GM19463 (cell line): Measurements from ENCODE around the gene ACTN4.

ENCODE experiments used
- ATAC-seq: cut with Tn5 transposase; IDR thresholded peaks from one replicate; pipeline ENCODE4 v1.9.1; 2021; ENCODE audit warnings: mild to moderate bottlenecking, moderate library complexity; ENCODE audit not compliant: unreplicated experiment

Gene ACTN4

DNA sequence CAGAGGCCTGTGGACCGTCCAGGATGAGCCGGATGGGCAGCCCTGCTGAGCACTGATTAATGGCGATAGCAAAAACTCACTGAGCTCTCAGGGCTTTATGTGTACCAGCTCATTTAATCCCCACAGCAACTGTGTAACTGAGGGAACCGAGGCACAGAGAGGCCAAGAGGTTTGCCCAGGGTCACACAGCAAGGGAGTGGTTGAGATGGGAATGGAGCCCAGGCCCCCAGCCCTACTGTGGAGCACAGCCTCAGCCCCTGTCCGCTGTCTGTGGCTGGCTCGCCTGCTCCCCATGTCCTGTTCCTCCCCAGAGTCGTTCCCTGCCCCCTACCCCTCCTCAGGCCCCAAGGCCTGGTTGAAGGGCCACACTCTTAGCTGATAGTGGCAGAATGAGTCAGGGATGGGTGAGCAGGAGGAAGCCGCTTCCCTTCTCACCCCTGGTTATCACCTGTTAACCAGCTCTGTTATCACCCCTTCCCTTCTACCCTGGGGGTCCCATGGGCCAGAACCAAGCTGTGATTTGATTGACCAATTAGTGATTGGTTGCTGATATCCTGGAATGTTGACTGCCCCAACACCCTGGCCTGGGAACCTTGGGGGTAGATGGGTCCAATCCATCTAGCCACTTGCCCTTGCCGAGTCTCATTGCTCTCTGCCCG is 75.6 kb downstream of the ACTN4 start:
- no peak for ATAC-seq

DNA sequence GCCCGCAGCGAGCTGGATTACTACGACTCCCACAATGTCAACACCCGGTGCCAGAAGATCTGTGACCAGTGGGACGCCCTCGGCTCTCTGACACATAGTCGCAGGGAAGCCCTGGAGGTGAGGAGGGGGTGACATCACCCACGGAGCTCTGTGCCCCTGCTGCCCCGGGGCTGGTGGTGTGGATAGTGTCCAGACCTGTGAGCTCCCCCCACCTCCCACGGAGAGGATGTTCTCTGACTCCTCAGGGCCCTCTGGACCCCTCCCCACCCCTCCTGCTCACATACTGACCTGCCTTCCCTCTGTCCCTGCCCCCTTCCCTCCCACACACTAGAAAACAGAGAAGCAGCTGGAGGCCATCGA is 76.1 kb downstream of the ACTN4 start:
- ATAC-seq = no peak

DNA sequence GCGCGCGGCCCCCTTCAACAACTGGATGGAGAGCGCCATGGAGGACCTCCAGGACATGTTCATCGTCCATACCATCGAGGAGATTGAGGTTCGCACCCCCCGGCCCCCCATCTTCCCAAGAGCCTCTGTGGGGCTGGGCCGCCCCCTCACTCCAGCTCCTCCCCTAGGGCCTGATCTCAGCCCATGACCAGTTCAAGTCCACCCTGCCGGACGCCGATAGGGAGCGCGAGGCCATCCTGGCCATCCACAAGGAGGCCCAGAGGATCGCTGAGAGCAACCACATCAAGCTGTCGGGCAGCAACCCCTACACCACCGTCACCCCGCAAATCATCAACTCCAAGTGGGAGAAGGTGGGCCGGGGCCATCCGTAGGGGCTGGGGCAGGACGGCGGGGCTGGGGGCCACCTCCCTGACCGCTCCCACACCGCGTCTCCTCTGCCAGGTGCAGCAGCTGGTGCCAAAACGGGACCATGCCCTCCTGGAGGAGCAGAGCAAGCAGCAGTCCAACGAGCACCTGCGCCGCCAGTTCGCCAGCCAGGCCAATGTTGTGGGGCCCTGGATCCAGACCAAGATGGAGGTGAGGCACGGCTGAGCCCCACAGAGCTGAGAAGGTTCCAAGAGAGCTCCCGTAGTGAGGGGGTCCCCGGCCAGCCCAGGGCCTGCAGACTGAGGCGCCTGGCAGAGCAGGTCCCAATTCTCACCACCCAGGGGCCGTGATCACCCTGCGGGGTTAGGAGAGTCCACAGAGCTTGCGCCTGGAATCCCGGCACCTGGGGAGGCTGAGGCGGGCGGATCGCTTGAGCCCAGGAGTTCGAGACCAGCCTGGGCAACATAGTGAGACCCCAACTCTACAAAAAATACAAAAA is 76.8 kb downstream of the ACTN4 start:
- ATAC-seq = no peak

DNA sequence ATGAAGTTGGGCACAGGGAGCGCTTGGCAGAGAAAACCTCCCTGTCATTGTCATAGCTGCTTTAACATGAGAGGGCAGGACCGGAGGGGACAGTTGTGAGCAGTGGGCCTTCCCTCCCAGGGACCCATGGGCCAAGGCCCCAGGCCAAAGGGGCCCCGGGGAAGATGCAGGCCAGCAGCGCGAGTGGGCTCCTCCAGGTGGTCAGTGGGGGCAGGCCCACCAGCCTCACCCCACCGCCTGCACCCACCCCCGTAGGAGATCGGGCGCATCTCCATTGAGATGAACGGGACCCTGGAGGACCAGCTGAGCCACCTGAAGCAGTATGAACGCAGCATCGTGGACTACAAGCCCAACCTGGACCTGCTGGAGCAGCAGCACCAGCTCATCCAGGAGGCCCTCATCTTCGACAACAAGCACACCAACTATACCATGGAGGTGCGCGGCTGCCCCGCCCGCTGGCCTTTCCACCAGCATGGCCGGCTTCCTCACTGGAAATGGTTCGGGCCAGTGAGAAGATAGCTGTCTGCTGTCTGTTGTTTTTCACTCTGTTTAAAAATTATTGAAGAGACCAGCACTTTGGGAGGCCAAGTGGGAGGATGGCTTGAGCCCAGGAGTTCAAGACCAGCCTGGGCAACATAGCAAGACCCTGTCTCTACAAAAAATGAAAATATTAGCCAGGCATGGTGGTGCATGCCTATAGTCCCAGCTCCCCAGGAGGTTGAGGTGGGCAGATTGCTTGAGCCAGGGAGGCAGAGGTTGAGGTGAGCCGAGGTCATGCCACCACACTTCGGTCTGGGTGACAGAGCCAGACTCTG is 78.2 kb downstream of the ACTN4 start:
- no peak for ATAC-seq

DNA sequence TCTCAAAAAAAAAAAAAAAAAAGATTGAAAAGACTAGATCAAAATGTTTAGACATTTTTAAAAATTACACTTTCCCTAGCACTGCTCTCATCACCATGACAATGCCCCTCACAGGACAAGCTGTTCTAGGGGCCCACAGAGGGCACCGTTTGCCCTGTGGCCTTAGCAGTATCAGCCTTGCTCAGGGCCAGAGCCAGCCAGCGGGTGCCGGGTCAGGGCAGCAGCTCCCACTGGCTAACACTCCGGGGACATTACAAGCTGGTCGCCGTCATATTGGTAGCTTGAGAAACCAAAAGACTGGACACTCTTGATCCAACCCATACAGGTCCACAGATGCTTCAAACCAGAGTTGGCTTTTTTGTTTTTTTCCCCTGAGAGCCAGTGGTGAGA is 78.8 kb downstream of the ACTN4 start:
- ATAC-seq = no peak

DNA sequence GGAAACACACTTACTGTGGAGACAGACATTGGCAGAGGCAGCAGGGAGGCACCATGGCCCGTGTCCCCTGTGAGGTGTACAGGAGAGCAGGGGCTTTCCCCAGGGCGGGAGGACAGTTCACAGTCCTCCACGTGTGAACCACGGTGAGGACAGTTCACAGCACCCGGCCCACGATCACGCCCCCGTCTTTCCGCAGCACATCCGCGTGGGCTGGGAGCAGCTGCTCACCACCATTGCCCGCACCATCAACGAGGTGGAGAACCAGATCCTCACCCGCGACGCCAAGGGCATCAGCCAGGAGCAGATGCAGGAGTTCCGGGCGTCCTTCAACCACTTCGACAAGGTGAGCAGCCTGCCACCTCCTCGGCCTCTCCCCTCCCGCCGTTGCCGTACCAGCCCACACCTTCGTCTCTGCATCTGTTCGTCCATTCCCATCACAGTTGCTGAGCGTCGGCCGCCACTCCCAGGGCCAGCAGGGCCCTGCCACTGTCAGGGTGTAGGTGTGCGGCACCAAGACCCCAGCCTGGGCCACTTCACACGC is 79.4 kb downstream of the ACTN4 start:
- ATAC-seq = no peak

DNA sequence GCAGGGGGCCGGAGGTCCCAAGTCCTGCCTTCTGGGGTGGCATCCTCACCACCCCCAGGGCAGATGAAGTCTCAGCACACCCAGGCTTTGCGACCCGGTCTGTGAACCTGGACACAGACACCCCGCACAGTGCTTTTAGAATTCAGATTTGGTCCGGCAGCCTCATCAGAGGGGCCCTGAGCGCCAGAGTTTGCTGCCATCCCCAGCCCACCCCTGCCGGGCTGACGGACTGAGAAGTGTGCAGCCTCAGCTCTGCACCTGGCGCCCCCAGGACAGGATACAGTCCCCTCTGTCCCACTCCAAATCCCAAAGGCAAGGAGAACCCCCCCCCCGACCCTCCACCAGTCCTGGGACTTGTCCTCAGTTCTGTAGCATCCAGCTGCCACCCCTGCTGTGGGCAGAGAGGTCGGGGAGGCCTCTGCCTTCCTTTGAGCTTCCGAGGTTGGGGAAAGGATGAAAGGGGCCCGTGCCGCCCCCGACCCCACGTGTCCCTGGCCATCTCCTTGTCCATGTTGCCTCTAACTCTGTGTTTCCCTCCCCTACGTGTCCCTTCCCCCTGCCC is 79.9 kb downstream of the ACTN4 start:
- no peak for ATAC-seq

DNA sequence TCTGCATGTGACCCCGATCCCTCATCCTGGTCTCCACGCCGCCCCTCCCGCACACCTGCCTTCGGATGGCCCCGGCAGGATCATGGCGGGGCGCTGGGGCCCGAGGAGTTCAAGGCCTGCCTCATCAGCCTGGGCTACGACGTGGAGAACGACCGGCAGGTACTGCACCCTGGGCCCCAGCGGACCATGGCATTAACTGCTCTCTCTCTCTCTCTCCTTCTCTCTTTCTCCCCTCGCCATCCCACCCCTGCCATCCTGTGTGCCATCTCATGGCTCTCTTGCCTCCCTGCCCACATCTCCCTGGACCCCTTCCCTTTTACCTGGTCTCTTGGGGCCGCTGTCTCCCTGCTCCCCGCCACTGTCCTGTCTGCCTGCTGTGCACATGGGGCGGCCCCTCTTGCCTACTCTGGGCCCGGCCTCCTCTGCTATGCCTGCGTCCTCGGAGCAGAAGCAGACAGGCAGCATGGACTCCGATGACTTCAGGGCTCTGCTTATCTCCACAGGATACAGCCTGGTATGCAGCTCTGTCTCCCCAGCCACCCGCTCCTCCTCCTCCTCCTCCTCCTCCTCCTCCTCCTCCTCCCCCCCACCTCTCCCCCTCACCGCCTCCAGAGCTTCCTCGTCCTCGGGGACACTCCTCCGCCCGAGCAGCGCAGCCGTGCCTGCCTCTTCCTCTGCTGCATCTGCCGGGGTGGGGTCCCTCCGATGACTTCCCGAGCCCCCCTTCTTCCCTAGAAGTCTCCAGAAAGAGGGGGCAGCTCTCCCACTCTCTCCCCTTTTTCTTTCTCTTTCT is 80.6 kb downstream of the ACTN4 start:
- no peak for ATAC-seq

DNA sequence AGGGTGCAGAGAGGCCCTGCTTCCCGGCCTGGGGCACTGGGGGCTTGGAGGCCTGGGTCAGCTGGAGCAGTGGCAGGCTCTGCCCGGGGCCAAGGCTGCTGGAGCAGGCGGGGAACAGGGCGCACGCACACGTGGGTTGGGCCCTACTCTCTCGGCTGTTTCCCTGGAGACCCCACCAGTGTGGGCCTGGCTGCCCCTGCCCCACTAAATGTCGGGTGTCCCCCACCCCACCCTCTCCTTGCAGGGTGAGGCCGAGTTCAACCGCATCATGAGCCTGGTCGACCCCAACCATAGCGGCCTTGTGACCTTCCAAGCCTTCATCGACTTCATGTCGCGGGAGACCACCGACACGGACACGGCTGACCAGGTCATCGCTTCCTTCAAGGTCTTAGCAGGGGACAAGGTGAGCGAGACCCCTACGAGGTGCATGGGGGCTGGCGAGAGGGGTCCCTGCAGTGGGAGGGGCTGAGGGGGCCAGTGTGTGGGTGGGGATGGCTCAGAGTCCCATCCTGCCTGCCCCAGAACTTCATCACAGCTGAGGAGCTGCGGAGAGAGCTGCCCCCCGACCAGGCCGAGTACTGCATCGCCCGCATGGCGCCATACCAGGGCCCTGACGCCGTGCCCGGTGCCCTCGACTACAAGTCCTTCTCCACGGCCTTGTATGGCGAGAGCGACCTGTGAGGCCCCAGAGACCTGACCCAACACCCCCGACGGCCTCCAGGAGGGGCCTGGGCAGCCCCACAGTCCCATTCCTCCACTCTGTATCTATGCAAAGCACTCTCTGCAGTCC is 81.5 kb downstream of the ACTN4 start:
- no peak for ATAC-seq

DNA sequence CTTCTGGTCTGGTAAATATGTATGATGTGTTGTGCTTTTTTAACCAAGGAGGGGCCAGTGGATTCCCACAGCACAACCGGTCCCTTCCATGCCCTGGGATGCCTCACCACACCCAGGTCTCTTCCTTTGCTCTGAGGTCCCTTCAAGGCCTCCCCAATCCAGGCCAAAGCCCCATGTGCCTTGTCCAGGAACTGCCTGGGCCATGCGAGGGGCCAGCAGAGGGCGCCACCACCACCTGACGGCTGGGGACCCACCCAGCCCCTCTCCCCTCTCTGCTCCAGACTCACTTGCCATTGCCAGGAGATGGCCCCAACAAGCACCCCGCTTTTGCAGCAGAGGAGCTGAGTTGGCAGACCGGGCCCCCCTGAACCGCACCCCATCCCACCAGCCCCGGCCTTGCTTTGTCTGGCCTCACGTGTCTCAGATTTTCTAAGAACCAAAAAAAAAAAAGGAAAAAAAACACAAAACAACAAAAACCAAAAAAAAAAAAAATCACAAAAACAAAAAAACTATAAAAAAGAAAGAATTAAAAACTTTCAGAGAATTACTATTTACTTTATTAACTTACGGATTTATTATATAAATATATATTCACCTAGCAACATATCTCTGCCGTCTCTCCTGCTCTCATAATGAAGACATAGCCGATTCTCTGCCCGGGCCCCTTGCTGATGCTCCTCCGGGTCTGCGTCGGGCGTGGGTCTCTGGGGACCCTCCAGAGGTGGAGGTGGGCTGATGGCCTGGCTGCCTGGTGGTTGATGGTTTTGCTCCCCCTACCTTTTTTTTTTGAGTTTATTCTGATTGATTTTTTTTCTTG is 82.4 kb downstream of the ACTN4 start:
- no peak for ATAC-seq

DNA sequence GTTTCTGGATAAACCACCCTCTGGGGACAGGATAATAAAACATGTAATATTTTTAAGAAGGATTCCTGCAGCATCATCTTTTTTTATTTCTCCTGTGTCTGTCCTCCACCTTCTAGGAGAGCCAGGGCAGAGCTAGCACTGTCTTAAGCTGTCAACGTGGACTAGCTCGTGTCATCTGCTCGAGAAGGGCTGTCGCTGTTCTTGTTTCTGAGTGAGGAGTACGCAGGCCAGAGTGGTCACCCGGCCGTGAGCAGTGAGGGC is 83.0 kb downstream of the ACTN4 start:
- ATAC-seq = no peak

DNA sequence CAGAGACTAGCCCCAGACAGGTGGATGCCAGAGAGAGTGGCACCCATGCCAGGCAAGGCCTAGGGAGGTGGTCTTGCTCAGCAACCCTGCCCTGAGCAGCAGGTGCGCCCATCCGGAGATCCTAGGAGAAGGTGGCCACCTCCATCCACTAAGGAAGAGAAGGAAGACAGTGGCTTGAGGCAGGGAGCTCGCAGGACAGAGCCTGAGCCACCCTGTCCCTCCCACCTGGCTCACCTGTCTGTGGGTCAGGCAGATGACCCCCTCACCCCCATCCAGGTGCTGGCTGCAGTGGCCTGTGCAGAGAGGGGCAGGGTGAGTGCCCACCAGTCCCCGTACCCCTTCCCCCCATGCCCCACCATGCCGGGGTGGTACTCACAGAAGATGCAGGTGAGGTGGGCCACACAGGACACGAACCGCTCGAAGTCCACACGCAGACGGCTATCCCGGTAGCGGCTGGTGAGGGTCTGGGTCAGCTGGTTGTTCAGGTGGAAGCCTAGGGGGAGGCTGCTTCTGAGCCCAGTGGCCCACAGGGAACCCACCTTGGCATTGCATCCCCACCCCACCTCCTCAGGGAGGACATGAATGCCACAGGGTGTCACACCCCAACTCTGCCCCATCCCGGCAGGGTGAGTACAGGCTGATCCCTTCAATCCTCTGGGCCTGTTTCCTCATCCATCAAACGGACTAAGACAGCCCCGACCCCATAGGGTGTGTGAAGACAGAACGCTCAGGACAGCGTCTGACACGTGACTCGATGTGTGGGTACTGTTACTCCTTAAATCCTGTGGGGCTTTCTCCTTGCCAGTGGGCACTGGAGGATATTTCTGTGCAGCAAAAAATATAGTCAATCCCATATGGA is 83.5 kb downstream of the ACTN4 start:
- no peak for ATAC-seq

DNA sequence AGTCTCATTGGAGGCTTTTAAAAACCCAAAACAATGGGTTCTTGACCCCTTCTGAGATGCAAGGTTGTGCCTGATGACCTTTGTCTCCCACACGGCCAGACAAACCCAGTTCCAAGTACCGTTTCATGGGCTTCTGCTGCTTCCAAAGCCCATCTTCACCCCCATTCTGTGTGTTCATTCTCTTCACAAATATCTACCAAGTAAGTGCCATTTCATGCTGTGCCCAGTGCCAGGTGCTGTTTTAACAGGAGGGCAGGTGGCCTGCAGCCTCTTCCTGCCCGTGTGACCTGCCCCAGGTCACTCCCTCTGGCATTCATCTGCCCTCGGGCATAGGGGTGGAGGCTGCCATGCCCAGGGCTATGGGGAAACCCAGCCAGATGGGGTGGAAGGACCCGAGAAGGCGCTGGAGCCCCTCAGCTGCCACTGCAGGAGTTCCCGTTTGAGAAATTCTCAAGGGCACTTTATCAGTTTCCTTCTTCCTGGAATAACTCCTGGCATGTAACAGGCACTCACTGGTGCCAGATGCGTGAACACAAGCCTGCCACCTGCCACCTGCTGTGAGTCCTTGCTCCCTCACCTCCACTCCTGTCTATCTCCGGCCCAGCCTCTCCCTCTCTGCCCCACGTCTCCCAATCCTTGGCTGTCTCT is 84.3 kb downstream of the ACTN4 start:
- no peak for ATAC-seq

DNA sequence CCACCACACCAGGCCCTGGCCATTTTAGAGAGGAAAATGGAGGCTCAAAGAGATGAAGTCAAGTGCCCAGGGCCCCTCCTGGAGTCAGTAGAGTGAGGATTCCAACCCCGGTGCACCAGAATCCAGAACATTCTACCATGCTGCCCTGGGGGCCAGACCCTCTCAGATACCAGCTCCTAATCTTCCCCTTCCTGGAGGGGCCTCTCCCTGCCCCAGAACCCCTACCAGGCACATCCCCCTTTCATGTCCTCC is 85.7 kb downstream of the ACTN4 start:
- no peak for ATAC-seq

DNA sequence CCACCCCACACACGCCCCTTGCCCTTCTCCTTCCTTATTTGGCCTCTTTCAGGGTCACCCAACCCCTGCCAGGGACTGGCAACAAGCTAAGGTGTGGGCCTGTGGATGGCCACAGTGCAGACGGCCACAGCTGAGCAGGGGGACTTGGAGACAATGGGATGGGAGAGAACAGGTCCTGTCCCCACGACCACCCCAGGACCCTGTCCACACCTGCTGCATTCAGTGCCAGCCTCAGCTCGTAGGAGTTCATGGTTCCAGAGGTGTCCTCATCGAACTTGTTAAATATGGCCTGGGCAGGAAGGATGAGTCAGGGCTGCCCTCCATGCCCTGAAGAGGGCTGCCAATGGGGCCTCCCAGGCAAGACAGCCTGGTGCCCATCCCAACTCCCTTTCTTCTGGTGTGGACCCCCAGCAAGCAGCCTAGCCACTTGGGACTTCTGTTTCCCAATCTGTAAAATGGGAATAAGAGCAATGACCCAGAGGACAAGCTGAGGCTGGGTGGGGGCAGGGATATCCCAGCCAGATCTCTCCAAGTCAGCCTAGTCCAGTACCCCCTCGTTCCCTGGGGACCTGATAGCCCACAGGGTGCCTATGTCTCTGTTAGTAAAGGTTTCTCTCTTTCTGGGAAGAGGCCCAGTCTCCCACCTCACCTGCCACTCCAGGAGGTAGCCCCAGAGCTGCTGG is 86.2 kb downstream of the ACTN4 start:
- ATAC-seq = no peak

DNA sequence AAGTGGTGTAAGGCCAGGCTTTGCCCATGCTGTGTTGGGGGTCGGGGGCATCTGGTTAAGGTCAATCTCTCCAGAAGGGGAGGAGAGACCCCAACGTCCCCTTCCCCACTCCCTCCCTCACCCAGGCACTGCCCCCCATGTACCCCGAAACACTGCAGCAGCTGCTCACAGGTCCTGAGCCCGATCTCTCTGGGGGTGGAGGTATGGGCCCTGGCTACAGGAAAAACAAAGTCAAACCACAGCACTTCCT is 86.7 kb downstream of the ACTN4 start:
- no peak for ATAC-seq

DNA sequence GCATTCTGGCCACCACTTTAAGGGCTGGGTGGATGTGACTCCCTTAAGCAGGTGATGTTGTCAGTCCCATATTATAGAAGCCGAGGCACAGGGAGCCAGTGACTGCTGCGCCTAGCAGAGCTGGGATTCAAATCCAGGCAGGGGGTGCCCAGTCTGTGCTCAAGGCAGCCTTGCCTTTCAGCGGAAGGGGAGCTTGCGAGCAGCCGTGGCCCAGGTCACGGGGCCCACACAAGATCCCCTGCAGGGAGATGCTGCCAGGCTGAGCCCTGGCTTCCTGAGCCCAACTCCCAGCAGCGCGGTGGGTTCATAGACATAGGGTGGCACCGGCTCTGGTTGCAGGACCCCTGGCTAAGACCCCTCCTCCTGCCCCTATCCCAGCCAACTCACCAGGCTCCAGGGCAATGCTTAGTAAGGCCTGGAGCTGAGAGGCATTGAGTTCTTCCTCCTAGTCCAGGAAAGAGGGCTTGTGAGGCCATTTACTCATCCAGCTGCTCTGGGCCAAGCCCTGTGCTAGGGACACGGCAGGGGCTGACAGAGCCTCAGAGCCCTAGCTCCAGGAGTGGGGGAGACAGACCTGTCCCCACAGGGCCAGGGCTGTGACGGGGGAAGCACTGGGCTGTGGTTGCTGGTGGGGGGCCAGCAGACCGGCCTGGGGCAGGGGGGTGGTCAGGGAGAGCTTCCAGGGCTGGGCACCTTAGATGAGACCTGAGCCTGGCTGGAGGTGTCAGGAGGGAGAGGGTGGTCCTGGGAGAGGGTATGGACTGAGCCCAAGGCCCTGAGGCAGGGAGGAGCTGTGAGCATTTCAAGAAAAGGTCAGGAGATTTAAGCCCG is 87.2 kb downstream of the ACTN4 start:
- no peak for ATAC-seq
